ENCODE data around the gene SH3RF3.
A peak's percentile ranks its signal among the peaks of the same experiment; 100 is the strongest.

SH3RF3 gene

GRCh38 chr2:109231996-109232705 is 103.1 kb downstream of the SH3RF3 start:
- DNase-seq: no peak

- DNase-seq: no peak
Observed at GRCh38 chr2:109232909-109233308, 103.9 kb downstream of the SH3RF3 start.

- DNase-seq: no peak
Observed at GRCh38 chr2:109233643-109234042, 104.6 kb downstream of the SH3RF3 start.

GRCh38 chr2:109234355-109234754 is 105.3 kb downstream of the SH3RF3 start:
- DNase-seq: no peak

- DNase-seq: no peak
Observed at GRCh38 chr2:109236147-109236546, 107.1 kb downstream of the SH3RF3 start.

GRCh38 chr2:109237792-109238191 is 108.8 kb downstream of the SH3RF3 start:
- no peak for DNase-seq

GRCh38 chr2:109238580-109238979 is 109.6 kb downstream of the SH3RF3 start:
- peak in 21 of 58 donors; percentile 22 to 68 (median 38) for DNase-seq

GRCh38 chr2:109239720-109240119 is 110.7 kb downstream of the SH3RF3 start:
- DNase-seq: no peak

GRCh38 chr2:109242210-109242653 is 113.2 kb downstream of the SH3RF3 start:
- DNase-seq: no peak

GRCh38 chr2:109242654-109243331 is 113.8 kb downstream of the SH3RF3 start:
- peak in 2 of 58 donors; percentile 24 to 39 for DNase-seq

- no peak for DNase-seq
Observed at GRCh38 chr2:109243526-109244303, 114.7 kb downstream of the SH3RF3 start.

- no peak for DNase-seq
Observed at GRCh38 chr2:109244304-109244582, 115.2 kb downstream of the SH3RF3 start.

- no peak for DNase-seq
Observed at GRCh38 chr2:109244750-109245382, 115.9 kb downstream of the SH3RF3 start.

GRCh38 chr2:109246176-109246575 is 117.2 kb downstream of the SH3RF3 start:
- no peak for DNase-seq

GRCh38 chr2:109246616-109247015 is 117.6 kb downstream of the SH3RF3 start:
- DNase-seq: no peak

GRCh38 chr2:109247340-109247739 is 118.3 kb downstream of the SH3RF3 start:
- no peak for DNase-seq

- DNase-seq: peak in 12 of 58 donors; percentile 11 to 61 (median 28)
Observed at GRCh38 chr2:109247812-109248211, 118.8 kb downstream of the SH3RF3 start.

GRCh38 chr2:109248590-109248989 is 119.6 kb downstream of the SH3RF3 start:
- DNase-seq: no peak

- no peak for DNase-seq
Observed at GRCh38 chr2:109253217-109253616, 124.2 kb downstream of the SH3RF3 start.

GRCh38 chr2:109254174-109254904 is 125.3 kb downstream of the SH3RF3 start:
- DNase-seq: peak in 1 of 58 donors; percentile 8

- peak in 1 of 58 donors; percentile 5 for DNase-seq
Observed at GRCh38 chr2:109255654-109256053, 126.6 kb downstream of the SH3RF3 start.

Data from anterior cingulate cortex (tissue), 58 donors.